WTC11 (cell line): ENCODE results near the gene PIP4K2A. TPM values are rescaled to one million over a fixed set of nuclear protein-coding genes. Genes with fewer than 3 reads are reported as not detected.
A peak's percentile ranks its signal among the peaks of the same experiment; 100 is the strongest.

Experiments used
- ATAC-seq: fragments of 200-7000 bp; cut with Tn5 transposase; 2 replicates; pipeline ENCODE4 v1.10.0; 2021; ENCODE audit warnings: mild to moderate bottlenecking, moderate library complexity
- CTCF ChIA-PET: fragments of 300-600 bp; sonication (Branson Sonifier 250); formaldehyde crosslinking; loops from one replicate; lab custom pipeline; 2021; ENCODE audit warnings: antibody characterized with exemption; lab: Charles Lee
- POLR2A ChIA-PET: fragments of 350-600 bp; sonication (Branson Sonifier 250); formaldehyde crosslinking; loops from one replicate; lab custom pipeline; 2021; ENCODE audit warnings: antibody characterized with exemption; lab: Charles Lee
- DNase-seq: peaks from one replicate; pipeline ENCODE4 v3.0.0; 2021; ENCODE audit warnings: low spot score
- H3K27ac Mint-ChIP-seq: 2 replicates; pipeline ENCODE4 v1.8.0; 2021; ENCODE audit warnings: mixed read lengths
- H3K27me3 Mint-ChIP-seq: 2 replicates; pipeline ENCODE4 v1.8.0; 2021; ENCODE audit warnings: low read depth, mild to moderate bottlenecking, moderate library complexity, mixed read lengths
- H3K36me3 Mint-ChIP-seq: 2 replicates; pipeline ENCODE4 v1.8.0; 2021; ENCODE audit warnings: mixed read lengths
- H3K4me1 Mint-ChIP-seq: 2 replicates; pipeline ENCODE4 v1.8.0; 2022; ENCODE audit warnings: mixed read lengths
- H3K4me3 Mint-ChIP-seq: 2 replicates; pipeline ENCODE4 v1.8.0; 2021; ENCODE audit warnings: mild to moderate bottlenecking, moderate library complexity, mixed read lengths
- H3K9me3 Mint-ChIP-seq: 2 replicates; pipeline ENCODE4 v1.8.0; 2021; ENCODE audit warnings: mixed read lengths
- KAT7 ChIP-seq: sonication (generic); formaldehyde crosslinking; IDR thresholded peaks from 2 replicates; pipeline ENCODE4 v1.8.1; 2023; ENCODE audit warnings: missing genetic modification reagents, mild to moderate bottlenecking, borderline replicate concordance
- NR3C1 ChIP-seq: sonication (generic); formaldehyde crosslinking; conservative IDR thresholded peaks from 2 replicates; pipeline ENCODE4 v1.8.1; 2023; ENCODE audit warnings: low read depth, mild to moderate bottlenecking, missing genetic modification reagents
- RORB ChIP-seq: fragments of 250-450 bp; sonication (Bioruptor Pico); IDR thresholded peaks from 2 replicates; pipeline ENCODE4 v1.9.0; 2021; ENCODE audit warnings: mild to moderate bottlenecking
- SP1 ChIP-seq: sonication (generic); formaldehyde crosslinking; conservative IDR thresholded peaks from 2 replicates; pipeline ENCODE4 v1.8.1; 2022; ENCODE audit warnings: missing genetic modification reagents
- ZNF121 ChIP-seq: sonication (generic); formaldehyde crosslinking; IDR thresholded peaks from 2 replicates; pipeline ENCODE4 v1.8.0; 2023; ENCODE audit warnings: missing genetic modification reagents
- total RNA-seq: library from RNA; stranded (reverse); gene quantifications from 3 replicates; pipeline ENCODE4 v1.2.3, GENCODE V29; 2021
- TF ChIP-seq, protein P1 (sequence below): sonication (generic); formaldehyde crosslinking; IDR thresholded peaks from 2 replicates; pipeline ENCODE4 v1.8.1; 2023; ENCODE audit warnings: mild to moderate bottlenecking, missing genetic modification reagents, borderline replicate concordance
- TF ChIP-seq, protein P2 (sequence below): fragments of 250-450 bp; sonication (Bioruptor Pico); IDR thresholded peaks from 2 replicates; pipeline ENCODE4 v2.1.2; 2022; ENCODE audit warnings: mild to moderate bottlenecking, moderate library complexity
- TF ChIP-seq, protein P3 (sequence below): sonication (generic); formaldehyde crosslinking; IDR thresholded peaks from 2 replicates; pipeline ENCODE4 v1.8.1; 2023; ENCODE audit warnings: mild to moderate bottlenecking, missing genetic modification reagents, moderate library complexity
- TF ChIP-seq, protein P4 (sequence below): sonication (generic); formaldehyde crosslinking; IDR thresholded peaks from 2 replicates; pipeline ENCODE4 v1.8.1; 2022; ENCODE audit warnings: mild to moderate bottlenecking, moderate library complexity, missing genetic modification reagents
- TF ChIP-seq, protein P5 (sequence below): sonication (generic); formaldehyde crosslinking; conservative IDR thresholded peaks from 2 replicates; pipeline ENCODE4 v1.8.1; 2022; ENCODE audit warnings: mild to moderate bottlenecking, missing genetic modification reagents
- TF ChIP-seq, protein P6 (sequence below): sonication (generic); formaldehyde crosslinking; IDR thresholded peaks from 2 replicates; pipeline ENCODE4 v1.8.1; 2022; ENCODE audit warnings: low read depth, missing genetic modification reagents, borderline replicate concordance
- TF ChIP-seq, protein P7 (sequence below): sonication (generic); formaldehyde crosslinking; IDR thresholded peaks from 2 replicates; pipeline ENCODE4 v1.8.0; 2022; ENCODE audit warnings: mild to moderate bottlenecking, missing genetic modification reagents
- TF ChIP-seq, protein P8 (sequence below): sonication (generic); formaldehyde crosslinking; IDR thresholded peaks from 2 replicates; pipeline ENCODE4 v1.8.0; 2022; ENCODE audit warnings: mild to moderate bottlenecking, missing genetic modification reagents

Gene PIP4K2A
- total RNA-seq, 1 experiment from 2014 or later: 47.5 TPM

DNA sequence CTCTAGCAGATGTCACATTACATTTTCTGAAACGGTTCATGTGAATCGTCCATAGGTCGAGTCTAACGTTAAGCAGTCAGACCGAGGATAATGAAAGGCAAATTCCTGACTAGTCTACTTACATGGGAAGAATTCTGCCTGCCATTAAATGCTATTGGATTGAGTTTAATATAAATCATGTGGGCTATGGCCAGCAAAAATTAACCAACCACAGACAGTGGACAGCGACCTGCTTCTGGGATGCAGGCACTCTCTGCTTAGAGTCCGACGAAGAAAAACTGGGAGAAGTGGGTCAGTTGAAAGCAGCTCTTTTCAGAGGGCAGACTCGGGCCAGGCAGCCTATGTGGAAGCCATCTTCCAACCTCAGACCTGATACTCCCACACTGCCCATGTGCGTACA lies 16.6 kb downstream of the PIP4K2A start:
- CTCF ChIA-PET: no interaction called here
- peaks cover 21% of the 10 kb centered on the region for H3K36me3 Mint-ChIP-seq
- POLR2A ChIA-PET: no interaction called here
- TF ChIP-seq, protein P1, sequence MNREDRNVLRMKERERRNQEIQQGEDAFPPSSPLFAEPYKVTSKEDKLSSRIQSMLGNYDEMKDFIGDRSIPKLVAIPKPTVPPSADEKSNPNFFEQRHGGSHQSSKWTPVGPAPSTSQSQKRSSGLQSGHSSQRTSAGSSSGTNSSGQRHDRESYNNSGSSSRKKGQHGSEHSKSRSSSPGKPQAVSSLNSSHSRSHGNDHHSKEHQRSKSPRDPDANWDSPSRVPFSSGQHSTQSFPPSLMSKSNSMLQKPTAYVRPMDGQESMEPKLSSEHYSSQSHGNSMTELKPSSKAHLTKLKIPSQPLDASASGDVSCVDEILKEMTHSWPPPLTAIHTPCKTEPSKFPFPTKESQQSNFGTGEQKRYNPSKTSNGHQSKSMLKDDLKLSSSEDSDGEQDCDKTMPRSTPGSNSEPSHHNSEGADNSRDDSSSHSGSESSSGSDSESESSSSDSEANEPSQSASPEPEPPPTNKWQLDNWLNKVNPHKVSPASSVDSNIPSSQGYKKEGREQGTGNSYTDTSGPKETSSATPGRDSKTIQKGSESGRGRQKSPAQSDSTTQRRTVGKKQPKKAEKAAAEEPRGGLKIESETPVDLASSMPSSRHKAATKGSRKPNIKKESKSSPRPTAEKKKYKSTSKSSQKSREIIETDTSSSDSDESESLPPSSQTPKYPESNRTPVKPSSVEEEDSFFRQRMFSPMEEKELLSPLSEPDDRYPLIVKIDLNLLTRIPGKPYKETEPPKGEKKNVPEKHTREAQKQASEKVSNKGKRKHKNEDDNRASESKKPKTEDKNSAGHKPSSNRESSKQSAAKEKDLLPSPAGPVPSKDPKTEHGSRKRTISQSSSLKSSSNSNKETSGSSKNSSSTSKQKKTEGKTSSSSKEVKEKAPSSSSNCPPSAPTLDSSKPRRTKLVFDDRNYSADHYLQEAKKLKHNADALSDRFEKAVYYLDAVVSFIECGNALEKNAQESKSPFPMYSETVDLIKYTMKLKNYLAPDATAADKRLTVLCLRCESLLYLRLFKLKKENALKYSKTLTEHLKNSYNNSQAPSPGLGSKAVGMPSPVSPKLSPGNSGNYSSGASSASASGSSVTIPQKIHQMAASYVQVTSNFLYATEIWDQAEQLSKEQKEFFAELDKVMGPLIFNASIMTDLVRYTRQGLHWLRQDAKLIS (CRISPR knock-in tag): no peak
- TF ChIP-seq, protein P2, sequence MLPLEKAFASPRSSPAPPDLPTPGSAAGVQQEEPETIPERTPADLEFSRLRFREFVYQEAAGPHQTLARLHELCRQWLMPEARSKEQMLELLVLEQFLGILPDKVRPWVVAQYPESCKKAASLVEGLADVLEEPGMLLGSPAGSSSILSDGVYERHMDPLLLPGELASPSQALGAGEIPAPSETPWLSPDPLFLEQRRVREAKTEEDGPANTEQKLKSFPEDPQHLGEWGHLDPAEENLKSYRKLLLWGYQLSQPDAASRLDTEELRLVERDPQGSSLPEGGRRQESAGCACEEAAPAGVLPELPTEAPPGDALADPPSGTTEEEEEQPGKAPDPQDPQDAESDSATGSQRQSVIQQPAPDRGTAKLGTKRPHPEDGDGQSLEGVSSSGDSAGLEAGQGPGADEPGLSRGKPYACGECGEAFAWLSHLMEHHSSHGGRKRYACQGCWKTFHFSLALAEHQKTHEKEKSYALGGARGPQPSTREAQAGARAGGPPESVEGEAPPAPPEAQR (CRISPR knock-in tag): no peak
- TF ChIP-seq, protein P3, sequence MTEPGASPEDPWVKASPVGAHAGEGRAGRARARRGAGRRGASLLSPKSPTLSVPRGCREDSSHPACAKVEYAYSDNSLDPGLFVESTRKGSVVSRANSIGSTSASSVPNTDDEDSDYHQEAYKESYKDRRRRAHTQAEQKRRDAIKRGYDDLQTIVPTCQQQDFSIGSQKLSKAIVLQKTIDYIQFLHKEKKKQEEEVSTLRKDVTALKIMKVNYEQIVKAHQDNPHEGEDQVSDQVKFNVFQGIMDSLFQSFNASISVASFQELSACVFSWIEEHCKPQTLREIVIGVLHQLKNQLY: no peak
- TF ChIP-seq, protein P4, sequence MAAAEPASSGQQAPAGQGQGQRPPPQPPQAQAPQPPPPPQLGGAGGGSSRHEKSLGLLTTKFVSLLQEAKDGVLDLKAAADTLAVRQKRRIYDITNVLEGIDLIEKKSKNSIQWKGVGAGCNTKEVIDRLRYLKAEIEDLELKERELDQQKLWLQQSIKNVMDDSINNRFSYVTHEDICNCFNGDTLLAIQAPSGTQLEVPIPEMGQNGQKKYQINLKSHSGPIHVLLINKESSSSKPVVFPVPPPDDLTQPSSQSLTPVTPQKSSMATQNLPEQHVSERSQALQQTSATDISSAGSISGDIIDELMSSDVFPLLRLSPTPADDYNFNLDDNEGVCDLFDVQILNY (CRISPR knock-in tag): no peak
- TF ChIP-seq, protein P5, sequence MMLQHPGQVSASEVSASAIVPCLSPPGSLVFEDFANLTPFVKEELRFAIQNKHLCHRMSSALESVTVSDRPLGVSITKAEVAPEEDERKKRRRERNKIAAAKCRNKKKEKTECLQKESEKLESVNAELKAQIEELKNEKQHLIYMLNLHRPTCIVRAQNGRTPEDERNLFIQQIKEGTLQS (CRISPR knock-in tag): no peak
- TF ChIP-seq, protein P6, sequence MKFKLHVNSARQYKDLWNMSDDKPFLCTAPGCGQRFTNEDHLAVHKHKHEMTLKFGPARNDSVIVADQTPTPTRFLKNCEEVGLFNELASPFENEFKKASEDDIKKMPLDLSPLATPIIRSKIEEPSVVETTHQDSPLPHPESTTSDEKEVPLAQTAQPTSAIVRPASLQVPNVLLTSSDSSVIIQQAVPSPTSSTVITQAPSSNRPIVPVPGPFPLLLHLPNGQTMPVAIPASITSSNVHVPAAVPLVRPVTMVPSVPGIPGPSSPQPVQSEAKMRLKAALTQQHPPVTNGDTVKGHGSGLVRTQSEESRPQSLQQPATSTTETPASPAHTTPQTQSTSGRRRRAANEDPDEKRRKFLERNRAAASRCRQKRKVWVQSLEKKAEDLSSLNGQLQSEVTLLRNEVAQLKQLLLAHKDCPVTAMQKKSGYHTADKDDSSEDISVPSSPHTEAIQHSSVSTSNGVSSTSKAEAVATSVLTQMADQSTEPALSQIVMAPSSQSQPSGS (CRISPR knock-in tag): no peak
- TF ChIP-seq, protein P7, sequence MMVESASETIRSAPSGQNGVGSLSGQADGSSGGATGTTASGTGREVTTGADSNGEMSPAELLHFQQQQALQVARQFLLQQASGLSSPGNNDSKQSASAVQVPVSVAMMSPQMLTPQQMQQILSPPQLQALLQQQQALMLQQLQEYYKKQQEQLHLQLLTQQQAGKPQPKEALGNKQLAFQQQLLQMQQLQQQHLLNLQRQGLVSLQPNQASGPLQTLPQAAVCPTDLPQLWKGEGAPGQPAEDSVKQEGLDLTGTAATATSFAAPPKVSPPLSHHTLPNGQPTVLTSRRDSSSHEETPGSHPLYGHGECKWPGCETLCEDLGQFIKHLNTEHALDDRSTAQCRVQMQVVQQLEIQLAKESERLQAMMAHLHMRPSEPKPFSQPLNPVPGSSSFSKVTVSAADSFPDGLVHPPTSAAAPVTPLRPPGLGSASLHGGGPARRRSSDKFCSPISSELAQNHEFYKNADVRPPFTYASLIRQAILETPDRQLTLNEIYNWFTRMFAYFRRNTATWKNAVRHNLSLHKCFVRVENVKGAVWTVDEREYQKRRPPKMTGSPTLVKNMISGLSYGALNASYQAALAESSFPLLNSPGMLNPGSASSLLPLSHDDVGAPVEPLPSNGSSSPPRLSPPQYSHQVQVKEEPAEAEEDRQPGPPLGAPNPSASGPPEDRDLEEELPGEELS (CRISPR knock-in tag): no peak
- TF ChIP-seq SP1 (CRISPR knock-in tag) (no peak), RORB (no peak), NR3C1 (no peak), ZNF121 (CRISPR knock-in tag) (no peak), KAT7 (CRISPR knock-in tag) (no peak)
- TF ChIP-seq, protein P8, sequence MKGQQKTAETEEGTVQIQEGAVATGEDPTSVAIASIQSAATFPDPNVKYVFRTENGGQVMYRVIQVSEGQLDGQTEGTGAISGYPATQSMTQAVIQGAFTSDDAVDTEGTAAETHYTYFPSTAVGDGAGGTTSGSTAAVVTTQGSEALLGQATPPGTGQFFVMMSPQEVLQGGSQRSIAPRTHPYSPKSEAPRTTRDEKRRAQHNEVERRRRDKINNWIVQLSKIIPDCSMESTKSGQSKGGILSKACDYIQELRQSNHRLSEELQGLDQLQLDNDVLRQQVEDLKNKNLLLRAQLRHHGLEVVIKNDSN (CRISPR knock-in tag): no peak
- TF ChIP-seq, all 79 proteins: peak for 0
- ATAC-seq (peak; percentile 33; the same call in 1 of the 2 replicates), DNase-seq (no peak)
- Mint-ChIP-seq H3K4me3 (no peak overlapping the region), H3K4me1 (peaks cover 72% of the 10 kb centered on the region), H3K9me3 (peaks cover 12% of the 10 kb centered on the region), H3K27me3 (no peaks in the 10 kb centered on the region), H3K27ac (no peak overlapping the region)
